GM18502 (cell line): Measurements from ENCODE around the gene PDE6D.

Source experiments
- ATAC-seq: cut with Tn5 transposase; IDR thresholded peaks from one replicate; pipeline ENCODE4 v1.9.1; 2021; ENCODE audit warnings: mild to moderate bottlenecking; ENCODE audit not compliant: unreplicated experiment, poor library complexity

Gene PDE6D

DNA sequence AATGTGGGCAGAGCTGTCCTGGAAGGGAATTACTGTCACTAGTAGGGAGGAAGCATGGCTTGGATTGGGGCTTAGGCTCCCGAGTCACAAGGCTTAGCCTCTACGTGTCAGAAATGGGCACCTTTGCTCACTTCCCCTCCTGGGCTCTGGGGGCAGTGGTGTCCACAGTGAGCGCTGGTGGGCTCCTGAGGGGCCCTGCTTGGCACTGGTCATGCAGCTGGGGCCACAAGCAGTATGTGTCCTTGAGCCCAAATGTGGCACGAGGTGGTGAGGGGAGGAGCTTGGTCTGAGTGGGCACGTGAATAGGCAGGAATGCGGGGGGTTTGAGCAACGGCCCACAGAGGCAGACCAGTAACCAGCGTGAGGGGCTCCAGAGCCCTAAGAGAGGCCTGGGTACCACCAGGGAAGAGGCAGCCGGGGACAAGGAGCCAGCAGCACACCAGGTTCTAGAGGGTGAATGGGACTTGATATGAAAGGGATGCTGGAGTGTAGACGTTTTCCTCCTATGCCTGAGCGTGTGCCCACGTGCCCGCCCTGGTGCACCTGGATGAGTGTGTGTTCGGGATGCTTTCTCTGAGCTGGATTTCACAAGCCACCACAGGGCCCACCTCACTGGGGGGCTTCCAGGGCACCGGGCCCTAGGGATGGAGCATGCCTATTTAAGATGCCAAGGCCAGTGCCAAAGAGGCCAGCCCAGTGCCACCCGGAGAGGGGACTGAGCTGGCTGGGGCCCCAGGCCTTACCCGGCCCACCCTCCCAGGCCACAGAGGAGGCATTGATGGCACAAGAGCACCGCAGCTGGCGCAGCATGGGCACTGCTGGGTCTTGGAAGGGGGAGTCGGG is 95.5 kb downstream of the PDE6D start:
- ATAC-seq: no peak

DNA sequence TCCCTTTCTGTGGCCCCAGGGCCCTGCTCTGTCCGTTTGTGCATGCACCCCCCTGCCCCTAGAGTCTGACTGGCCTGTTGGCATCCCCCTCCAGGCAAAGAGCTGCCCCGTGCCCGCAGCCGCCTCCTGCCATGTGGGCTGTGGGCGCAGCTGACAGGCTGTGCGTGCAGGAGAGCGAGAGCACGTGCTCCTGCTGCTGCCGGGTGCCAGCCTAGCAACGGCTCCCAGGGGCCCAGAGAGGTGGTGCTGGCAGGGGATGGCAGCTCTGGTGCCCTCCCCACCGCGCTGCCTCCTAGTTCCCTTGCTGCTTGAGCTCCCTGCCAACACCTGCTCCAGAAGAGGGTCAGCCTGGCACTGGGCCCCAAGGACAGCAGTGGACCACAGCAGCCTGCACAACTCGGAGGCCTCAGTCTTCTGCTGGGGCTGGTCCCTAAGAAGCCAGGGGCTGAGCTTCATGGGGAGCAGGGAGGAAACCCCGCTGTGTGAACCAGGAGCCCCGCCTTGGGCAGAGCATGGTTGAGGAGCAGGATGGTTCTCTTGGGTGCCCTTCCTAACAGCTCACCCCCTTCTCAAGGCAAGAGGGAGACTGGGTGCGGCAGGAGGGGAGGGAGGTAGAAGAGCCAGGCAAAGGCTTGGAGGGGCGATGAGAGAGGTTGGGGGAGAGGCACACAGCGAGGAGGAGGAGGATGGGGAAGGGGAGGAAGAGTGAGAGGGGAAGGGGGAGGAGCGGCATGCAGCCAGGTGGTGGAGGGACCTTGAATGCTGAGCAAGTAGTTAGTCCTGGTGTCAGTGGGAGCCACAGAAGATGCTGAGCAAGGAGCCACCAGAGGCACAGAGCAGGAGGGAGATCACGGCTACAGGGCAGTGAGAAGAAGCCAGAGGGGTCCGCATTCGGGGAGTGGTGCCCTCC is 96.5 kb downstream of the PDE6D start:
- no peak for ATAC-seq

DNA sequence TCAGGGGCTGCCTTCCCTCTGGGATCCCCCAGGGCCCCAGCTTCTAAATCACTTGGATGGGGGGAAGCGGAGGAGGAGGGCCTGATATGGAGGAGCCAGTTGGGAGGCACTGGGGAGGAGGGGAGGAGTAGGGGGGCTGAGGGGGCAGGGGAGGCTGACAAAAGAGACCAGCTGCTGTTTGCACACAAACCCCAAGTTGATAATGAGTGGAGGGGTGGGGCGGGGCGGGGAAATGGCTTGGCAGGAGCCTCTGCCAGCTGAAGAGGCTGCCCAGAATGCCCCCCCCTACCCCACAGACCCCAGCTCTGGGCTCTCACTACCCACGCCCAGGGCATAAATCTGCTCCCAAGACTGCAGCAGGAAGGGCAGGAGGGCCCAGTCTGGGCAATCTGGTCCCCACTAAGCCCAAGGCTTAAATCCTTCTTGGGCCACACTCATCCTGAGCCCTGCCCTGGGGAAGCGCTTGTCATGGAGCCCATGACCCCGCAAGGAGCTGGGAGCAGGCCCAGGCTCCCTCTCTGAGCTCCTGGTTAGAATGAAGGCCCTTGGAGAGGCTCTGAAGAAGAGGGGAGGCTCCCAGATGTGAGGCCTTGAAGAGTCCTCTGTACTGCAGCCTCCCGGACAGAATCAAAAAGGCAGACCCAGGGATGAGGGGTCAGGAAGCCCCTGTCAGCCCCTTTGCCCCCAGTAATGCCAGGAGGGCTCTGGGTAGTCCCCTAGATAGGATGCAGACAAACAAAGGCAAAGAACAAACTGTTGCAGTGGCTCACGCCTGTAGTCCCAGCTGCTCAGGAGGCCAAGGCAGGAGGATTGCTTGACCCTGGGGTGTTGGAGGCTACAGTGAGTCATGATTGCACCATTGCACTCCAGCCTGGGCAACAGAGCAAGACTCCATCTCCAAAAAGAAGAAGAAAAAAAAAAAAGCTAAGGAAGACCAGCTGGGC is 97.5 kb downstream of the PDE6D start:
- no peak for ATAC-seq

DNA sequence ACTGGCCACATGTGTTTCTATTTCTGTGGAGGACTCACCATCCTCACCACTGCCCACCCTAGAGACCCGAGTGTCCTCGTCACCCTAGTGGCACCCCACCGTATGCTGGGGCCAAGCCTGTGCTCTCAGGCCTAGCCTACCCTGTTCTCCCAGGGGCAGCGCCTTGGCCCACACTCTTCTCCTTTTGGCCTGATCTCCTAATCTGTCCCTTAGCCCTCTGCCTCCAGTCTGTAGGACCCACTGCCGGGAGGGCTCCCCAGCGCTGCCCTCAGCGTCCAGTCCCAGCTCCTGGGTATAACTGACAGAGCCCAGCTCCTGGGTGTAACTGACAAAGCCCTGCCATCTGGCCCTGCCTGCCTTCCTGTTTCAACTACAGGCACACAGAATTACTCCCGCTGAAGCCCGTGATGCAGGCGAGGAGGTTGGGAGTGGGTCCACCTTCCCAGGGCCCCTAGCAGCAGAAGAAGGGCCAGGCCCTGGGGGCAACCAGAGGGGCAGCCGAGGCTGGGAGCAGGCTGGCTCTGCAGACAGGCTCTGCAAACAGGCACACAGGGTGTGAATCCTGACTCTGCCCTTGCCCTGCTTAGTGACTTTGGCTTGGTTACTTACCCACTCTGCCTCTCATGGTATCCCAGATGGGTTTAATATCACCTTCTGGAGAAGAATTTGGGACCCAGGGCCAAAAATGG is 98.3 kb downstream of the PDE6D start:
- ATAC-seq: no peak
